Cerebellar nuclear complex (tissue), 1 donor: Measurements from ENCODE around the gene RAD51D.
"Not testable (repeated sequence)": the region's sequence is repeated elsewhere in the genome, so short reads cannot be mapped to it uniquely, and the experiment has no call there.

Source experiments
- DNase-seq, 2 experiments: peaks; one replicate each; lab custom pipeline; 2025; lab: John Stamatoyannopoulos, UW

Gene RAD51D

DNA sequence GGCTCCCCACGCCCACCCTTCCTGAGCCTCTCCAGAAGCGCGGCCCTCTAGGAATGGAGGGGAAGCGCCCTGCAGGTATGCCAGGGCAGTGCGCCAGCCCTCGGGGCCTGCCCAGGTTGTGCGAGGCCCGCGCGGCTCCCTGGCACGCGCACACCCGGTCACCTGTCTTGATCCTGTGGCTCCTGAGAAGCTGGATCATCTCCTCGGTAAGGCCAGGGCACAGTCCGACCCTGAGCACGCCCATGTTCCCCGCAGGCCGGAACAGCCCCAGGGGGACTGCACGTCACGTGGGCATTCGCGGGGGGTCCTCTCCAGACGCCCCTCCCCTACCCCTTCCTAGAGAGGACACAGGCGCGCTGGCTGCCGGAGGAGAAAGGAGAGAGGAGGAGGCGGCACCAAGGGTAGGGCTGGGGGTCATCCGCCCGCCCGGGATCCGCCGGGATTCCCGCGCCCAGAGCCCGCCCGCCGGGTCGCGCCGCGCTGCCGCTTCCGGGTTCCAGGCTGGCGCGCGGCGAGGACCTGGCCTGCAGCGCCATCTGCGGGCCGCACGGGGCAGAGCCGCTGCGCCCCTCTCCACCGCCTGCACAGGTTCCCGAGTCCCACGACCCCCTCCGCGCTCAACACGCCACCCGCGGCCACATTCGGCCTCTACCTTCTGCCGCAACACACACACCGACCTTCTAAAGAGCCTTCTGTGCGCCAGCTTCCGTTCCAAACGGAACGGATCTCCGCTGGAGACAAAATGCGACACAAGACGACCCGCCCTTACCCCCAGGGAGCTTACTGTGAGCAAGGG lies at the start of gene RAD51D:
RAD51D (minus strand) TSS at position 491 of the 796 bp plus-strand sequence; CDS start at position 244, 247 bp downstream.
- DNase-seq = peak in 1 of 2 experiments; percentile 7

DNA sequence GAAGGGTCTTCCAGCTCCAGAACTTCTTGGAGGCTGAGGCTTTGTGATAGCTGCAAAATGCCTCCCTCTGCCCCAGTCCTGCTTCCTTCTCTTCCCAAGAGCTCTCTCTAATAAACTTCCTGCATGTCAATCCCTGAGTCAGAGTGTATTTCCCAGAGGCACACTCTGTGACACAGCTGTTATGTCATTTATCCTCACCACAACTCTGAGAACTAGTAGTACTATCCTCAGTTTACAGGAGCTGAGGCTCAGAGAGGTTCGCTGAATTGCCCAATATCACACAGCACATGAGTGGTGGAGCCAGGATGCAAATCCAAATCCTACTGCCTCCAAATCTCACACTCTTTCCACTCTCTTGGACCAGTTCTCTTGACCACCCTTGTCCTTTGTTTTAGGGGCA lies 48.0 kb upstream of the RAD51D start:
- no peak for DNase-seq

DNA sequence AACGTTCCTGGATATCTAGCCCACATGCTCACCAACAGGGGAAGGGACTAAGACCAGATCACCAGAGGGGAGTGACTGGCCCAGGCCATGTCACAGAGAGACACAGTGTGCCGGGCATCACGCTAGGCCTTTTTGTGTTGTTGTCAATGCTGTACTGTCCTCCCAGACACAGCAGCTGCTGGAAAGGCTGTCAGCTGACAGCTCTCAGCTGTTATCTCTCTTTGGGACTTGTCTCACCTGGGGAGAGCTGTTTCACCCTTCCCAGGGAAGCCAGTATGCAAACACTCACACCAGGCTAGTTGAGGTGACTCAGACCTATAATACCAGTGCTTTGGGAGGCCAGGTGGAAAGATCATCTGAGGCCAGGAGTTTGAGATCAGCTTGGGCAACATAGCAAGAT lies 47.4 kb upstream of the RAD51D start:
- DNase-seq = no peak

DNA sequence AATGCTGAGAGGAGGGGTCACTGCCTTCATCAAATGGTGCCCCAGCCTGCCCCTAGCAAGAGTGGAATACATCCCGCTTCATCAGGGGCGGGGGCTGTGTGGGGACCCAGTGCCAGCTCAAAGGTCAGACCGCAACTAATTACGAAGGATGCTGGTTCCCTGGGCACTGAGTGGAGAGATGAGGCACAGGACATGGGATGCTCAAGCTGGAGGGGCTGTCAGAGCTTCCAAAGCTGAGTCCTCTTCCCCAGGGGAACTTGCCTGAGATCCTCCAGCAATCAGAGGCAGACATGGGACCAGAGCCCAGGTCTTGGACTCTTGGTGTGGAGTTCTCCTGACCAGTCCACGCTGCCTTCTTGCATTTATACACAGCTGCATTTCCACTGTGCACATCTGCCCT lies 46.9 kb upstream of the RAD51D start:
- no peak for DNase-seq

DNA sequence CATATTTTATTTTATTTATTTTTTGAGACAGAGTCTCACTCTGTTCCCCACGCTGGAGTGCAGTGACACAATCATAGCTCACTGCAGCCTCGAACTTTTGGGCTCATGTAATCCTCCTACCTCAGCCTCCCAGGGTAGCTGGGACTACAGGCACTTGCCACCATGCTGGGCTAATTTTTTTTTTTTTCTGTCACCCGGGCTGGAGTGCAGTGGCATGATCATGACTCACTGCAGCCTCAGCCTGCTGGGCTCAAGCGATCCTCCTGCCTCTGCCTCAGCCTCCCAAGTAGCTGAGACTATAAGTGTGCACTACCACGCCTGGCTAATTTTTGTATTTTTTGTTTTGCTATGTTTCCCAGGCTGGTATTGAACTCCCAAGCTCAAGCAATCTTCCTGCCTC lies 45.1 kb upstream of the RAD51D start:
- DNase-seq = no peak

DNA sequence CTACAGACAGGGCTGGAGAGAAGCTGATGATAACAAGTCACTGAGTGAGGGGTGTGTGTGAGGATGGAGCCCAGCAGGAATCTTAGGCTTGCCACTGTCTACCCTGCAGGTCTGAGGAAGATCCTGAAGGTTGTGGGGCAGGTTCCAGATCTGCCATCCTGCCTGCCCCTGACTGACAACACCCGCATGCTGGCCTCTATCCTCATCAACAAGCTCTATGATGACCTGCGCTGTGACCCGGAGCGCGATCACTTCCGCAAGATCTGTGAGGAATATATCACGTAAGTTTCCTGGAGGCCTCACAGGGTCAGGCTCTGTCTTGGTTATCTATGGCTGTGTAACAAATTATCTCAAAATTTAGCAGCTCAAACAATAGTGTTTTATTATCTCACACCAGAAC lies 44.2 kb upstream of the RAD51D start:
- DNase-seq = no peak

DNA sequence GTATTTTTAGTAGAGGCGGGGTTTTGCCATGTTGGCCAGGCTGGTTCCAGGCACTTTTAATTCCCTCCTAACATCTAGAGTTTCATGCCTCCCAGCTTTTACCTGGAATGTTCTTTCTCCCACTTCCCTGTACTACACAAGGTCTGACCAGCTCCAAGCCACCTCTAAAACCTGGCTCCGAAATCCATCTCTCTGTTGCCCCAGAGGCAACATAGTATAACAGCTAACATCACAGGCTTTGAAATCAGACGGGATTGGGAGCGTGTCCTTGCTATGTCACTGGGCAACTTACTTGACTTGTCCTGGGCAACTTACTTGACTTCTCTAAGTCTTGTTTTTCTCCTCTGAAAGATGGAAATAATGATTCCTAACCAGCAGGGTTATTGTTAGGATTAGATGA lies 43.1 kb upstream of the RAD51D start:
- no peak for DNase-seq

DNA sequence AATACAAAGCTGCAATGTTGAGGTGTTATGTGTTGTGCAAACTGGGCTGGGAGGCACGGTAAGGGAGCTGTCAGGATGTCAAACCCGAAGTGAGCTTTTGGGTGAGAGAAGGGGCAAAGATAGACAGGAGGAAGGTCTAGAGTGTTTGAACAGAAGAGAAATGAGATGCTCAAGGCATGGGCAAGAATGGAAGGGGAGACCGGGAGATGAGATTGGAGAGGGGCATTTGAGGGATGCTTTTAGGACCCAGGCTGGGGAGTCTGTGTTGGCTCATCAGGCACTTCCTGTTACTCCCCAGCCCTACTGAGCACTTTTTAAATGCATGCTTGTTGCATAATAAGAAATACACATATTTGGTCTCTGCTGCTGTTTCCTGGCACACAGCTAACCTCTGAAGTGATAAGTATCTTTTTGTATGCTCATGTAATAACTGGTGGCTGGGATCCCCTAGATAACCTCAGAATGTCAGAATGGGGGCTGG lies 41.7 kb upstream of the RAD51D start:
- no peak for DNase-seq

DNA sequence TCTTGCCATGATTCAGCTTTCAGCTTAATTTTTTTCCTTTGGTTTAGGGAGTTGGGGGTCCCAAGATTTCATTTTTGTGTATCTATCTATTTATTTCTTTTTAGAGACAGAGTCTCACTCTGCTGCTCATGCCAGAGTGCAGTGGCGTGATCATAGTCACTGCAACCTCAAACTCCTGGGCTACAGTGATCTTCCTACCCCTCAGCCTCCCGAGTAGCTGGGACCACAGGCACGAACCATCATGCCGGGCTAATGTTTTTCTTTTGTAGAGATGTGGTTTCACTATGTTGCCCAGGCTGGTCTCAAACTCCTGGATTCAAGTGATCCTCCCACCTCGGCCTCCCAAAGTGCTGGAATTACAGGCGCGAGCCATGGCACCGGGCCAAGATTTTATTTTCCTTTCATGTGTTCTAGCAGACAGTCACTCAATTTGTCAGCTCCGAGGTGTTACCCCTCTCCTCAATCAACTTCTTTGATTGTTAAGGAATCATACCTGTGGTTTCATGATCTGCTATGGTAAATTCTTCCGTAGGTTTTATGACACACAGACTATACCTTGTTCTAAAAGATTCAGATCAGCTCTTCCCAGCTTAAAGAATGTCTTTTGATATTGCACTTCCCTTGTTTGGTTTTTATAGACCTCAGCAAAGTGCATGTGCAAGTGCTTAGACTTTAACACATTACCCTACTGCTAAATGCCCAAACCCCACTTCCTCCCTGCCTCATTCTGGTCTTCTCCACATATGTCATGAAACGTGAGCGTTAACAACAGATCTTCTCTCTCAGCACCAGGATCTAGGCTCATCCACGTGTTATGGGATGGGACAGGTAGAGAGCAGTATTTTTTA lies 40.9 kb upstream of the RAD51D start:
- DNase-seq = no peak

DNA sequence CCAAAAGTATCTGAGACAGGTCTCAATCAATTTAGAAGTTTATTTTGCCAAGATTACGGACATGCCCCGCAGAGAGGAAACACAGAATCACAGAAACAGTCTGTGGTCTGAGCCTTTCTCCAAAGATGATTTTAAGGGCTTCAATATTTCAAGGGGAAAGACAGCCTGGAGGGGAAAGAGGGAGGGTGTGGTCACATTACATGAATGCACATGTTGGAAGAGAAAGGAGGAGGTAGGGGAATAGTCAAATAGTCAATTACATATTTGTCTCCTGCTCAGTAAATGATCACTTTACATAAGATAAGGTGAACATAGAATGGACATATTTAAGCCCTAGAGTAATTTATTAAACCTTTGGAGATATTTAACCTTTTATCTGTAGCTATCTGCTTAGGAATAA lies 40.3 kb upstream of the RAD51D start:
- no peak for DNase-seq

DNA sequence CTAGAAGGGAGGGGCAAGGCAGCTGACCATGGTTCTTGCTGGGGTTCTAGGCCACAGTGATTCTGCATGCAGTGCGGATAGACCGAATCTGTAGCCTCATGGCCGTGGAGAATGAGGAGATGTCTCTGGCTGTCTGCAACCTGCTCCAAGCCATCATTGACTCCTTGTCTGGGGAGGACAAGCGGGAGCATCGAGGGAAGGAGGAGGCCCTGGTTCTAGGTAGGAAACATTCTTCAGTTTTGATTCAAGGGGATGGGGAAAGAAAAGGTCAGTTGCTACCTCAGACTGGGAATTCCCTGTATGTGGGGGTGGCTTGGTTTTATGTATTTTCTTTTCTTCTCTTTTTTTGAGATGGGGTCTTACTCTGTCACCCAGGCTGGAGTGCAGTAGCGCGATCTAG lies 35.6 kb upstream of the RAD51D start:
- no peak for DNase-seq

DNA sequence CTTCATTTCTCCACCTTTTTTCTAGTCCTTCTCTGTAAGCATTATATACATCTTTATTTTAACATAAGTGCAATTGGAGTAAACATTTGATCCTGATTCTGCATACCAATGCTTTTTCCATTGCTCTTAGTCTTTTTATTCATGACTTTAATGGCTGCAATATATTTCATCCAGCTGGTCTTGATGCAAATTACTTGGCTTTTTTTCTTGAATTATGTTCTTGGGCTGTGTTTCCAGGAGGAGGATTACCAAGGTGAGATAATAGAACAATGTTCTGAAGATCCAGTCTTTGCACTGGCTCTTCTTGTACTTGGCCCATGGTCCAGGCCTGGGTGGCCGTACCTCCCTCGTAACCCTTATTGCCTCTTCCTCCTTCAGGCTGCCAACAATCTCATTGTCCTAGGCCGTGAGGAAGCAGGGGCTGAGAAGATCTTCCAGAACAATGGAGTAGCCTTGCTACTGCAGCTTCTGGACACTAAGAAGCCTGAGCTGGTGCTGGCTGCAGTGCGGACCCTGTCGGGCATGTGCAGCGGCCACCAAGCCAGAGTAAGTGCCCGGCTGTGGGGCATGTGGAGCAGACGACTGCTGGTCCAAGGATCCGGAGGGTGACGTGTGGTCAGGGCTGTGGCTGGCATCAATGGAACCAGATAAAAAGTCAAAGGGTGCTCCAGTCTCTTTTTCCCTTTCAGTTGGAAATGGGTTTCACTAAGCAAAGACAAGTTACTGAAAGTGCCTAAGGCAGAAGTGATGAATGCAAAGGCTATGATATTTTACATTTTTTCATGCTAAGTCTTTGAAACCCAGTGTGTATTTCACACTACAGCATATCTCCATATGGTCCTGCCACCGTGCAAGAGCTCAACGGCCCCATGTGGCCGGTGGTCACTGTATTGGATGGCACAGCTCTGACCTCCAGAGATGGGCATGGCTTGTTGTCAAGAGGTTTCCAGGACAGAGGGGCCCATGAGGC lies 34.8 kb upstream of the RAD51D start:
- no peak for DNase-seq

DNA sequence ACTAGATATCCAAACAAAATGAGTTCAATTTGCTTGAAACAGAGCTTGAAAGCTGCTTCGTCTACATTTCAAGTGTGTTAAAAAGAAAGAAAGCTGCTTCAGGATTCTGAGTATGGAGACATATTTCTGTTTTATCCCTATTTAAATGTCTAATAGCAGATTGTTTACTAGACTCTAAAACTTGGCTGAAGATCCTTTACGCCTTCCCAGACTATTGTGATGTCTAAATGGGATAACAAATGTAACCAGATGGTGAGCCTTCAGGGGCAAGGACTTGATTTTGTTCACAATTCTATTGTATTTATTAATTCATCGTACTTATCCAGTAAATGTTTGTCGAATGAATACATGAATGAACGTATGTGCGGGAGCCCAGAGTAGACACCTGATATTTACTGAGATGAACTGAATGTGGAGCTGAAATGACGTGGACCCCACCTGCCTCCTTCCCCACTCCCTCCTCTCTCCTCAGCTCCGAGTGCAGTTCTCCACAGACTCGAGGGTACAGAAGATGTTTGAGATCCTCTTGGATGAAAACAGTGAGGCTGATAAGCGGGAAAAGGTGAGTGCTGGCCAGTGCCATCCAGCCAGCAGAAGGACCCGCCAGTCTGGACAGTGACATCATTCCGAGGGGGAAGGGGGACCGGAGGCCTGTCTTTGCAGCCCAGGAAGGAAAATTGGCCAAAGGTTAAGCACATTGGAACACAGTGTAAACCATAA lies 32.9 kb upstream of the RAD51D start:
- DNase-seq = no peak

DNA sequence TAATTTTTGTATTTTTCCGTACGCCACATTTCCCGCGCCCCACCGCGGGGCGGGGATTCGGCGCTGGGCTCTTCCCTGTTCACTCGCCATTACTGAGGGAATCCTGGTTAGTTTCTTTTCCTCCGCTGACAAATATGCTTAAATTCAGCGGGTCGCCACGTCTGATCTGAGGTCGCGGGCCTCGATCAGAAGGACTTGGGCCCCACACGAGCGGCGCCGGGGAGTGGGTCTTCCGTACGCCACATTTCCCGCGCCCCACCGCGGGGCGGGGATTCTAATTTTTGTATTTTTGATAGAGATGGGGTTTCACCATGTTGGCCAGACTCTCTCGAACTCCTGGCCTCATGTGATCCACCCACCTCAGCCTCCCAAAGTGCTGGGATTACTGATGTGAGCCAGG lies 31.4 kb upstream of the RAD51D start:
- DNase-seq = not testable (repeated sequence)

DNA sequence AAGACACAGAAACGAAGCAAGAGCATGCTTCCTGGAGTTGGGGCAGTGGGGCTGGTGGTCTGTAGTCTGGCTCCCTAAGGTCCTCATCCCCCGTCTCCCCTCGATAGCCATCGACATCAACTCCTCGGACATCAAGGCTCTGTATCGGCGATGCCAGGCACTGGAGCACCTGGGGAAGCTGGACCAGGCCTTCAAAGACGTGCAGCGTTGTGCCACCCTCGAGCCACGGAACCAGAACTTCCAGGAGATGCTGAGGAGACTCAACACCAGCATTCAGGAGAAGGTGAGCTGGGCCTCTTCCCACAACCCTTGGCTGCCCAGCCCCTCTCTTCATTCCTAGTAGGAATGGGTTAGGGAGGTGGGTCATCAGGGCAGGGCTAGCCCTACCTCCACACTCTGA lies 30.3 kb upstream of the RAD51D start:
- DNase-seq = no peak

DNA sequence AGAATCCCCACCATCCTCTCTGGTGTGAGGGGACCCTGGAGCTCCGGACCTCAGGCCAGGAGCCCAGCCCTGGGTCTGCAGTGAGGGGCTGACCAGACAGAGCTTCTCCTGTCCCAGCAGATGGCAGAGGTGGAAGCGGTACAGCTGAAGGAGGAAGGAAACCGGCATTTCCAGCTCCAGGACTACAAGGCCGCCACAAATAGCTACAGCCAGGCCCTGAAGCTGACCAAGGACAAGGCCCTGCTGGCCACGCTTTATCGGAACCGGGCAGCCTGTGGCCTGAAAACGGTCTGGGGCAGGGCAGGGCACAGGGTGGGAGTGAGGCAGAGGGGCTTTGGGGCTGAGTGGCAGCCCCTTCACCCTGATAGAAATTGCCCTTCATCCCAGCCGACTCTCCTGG lies 28.5 kb upstream of the RAD51D start:
- no peak for DNase-seq

DNA sequence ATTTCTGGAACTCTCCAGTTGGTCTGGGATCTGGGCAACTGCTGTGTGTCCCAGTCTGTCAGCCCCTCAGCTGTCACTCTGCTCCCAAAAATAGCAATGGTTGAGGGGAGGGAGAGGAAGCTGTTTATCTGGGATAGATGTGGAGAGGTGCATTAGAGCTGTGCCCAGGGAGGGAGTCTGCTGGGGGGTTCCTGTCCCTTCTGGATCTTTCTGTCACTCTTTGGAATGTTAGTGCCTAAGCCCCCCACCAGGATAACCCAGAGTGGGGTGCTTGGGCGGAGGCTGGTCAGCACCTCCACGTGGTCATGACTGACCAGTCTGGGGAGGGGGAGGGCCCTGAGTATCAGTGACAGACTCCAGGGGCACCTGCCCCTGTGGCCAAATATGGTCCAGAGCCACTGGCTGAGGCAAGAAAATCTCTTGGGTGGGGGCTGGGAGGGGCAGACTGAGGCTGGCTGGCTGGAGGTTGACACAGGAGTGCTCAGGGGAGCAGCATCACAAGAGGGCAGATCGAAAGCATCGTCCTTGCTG lies 27.8 kb upstream of the RAD51D start, which contains the start of gene UNC45B:
UNC45B (plus strand) TSS at position 443 of the 531 bp plus-strand sequence. CDS start 447 bp downstream, outside the sequence.
- no peak for DNase-seq

DNA sequence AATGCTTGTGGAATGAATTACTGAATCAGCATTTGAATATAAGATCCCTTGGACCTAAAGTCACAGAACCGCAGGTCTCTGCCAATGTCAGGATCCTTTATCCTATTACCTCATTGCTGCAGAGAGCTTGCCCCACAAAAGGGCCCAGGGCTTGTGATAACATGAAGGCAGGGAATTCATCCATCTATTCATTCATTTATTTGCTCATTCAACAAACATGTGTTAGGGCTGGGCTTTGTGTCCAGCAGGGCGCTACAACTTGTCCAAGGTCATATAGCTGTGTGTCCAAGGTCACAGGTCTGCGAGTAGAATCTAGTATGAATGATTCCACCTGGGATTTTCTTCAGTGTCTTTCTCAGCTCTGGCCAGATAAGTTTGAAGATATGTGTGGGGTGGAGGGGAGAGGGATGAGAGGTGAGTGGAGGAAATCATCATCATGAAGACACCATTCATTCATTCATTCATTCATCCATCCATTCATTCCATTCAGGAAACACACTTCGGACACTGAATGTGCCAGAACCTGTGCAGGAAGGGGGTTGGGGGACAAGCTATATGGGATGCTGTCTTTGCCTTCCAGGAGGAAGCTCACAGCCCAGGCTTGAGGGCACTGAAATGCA lies 26.7 kb upstream of the RAD51D start:
- DNase-seq = no peak

DNA sequence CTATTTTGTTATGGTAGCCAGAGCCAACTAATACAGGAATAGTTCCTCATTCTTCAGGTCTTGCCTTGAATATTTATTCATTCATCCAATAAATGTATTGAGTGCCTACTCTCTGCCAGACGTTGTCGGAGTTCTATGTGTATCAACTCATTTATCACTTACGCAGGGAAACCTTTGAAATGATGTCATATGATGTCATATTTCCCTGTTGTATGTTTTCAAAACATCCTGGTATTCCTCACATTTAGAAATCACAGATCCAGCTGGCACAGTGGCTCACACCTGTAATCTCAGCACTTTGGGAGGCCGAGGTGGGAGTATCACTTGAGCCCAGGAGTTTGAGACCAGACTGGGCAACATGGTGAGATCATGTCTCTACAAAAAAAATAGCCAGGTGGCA lies 25.2 kb upstream of the RAD51D start:
- DNase-seq = no peak

DNA sequence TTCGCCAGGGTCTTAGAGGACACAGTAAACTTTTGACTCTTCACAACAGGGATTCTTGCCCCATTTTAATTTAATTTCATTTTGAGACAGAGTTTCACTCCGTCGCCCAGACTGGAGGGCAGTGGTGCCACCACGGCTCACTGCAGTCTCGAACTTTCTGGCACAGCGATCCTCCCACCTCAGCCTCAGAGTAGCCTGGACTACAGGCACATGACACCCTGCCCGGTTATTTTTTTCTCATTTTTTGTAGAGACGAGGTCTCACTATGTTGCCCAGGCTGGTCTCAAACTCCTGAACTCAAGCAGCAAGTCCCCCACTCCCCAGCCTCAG lies 22.8 kb upstream of the RAD51D start:
- no peak for DNase-seq
